Measurements from ENCODE around the gene NOX5. TPM values are rescaled to one million over a fixed set of nuclear protein-coding genes. Genes with fewer than 3 reads are reported as not detected.

Gene NOX5
- total and polyA plus RNA-seq, 10 of the 15 experiments (the other 5 are each of a cell fraction or from before 2014, with no cell fraction given): not detected

- Histone ChIP-seq H3K9ac (ENCODE audit: control insufficient read depth, insufficient read depth, low read length) (no peak overlapping the region), H4K20me1 (ENCODE audit: control insufficient read depth, insufficient read depth) (no peaks in the 10 kb centered on the region), H3K27ac (ENCODE audit: control insufficient read depth, insufficient read depth) (no peak overlapping the region), H3K36me3 (ENCODE audit: control insufficient read depth in 2 of 2, insufficient read depth in 2 of 2, low read length in 1 of 2) (no peaks in the 10 kb centered on the region), H3K79me2 (ENCODE audit: control insufficient read depth, insufficient read depth, low read length) (no peaks in the 10 kb centered on the region), H3K4me3 (no peak overlapping the region), H3K27me3 (replicated peaks in 1 of 2; ENCODE audit: control insufficient read depth in 2 of 2, insufficient read depth in 2 of 2, low read length in 1 of 2) (peaks cover 0 to 1% of the 10 kb centered on the region in 2 experiments; a peak in 2 of 4 replicates), H3K4me1 (ENCODE audit: control insufficient read depth, insufficient read depth, low read length) (no peaks in the 10 kb centered on the region), H3K9me3 (replicated peaks; ENCODE audit: control insufficient read depth, insufficient read depth, low read length) (no peaks in the 10 kb centered on the region), H2AFZ (ENCODE audit: control insufficient read depth, low read depth, low read length) (no peak overlapping the region), H3K4me2 (ENCODE audit: control insufficient read depth, insufficient read depth) (no peak overlapping the region)
- in situ Hi-C loops (cut with MboI) (no loop called here), intact Hi-C loops (cut with micrococcal nuclease; ENCODE audit: unreplicated experiment) (no loop called here)
- FAIRE-seq (no peak), DNase-seq (ENCODE audit: low read depth, low spot score) (no peak), ATAC-seq (no peak)
- no TSS peak for BruUV-seq (replicated peaks)
- ChIA-PET RAD21 (ENCODE audit: unreplicated experiment) (no interaction called here), POLR2A (no interaction called here), SMC1A (ENCODE audit: uncharacterized antibody, unreplicated experiment) (no interaction called here), CTCF (no interaction called here)
- TF ChIP-seq PBX3 (IDR thresholded peaks at IDR 0.05; ENCODE audit: insufficient replicate concordance, low read depth, low read length): no peak
- TF ChIP-seq STAT1 (conservative IDR thresholded peaks at IDR 0.05): no peak
- TF ChIP-seq NR2C1 (IDR thresholded peaks at IDR 0.05): no peak
- TF ChIP-seq SREBF2 (IDR thresholded peaks at IDR 0.05; ENCODE audit: low read length): no peak
- no peak for TF ChIP-seq PKNOX1 (IDR thresholded peaks at IDR 0.05)
- WGBS (ENCODE audit: insufficient coverage, insufficient replicate concordance, low lambda C conversion rate, missing lambda C conversion rate): 57% methylated on average over 6 of the region's 6 CpGs
These were observed 31.4 kb upstream of the NOX5 start for GRCh38 chr15:68982976-68983563.
